ENCODE results near the gene TGFB2.

The TGFB2 gene

DNA sequence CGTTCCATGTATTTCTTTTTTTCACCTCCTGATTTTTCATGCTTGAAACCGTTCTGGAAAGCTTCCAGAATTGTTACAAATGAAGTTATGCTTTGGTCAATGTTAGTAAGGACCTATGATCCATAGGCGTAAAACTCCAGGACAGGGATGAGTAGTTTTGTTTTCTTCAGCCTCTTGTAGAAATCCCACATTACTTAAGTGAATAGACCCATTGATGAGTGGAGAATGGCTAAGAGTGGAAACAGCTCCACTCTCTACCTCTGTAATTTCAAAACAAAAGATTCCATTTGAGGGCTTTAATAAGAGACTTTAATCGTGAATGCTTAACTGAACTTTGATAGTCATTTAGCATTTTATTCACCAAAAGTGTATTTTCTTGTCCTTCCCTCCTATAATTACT, 3.0 kb upstream of the TGFB2 start:
- H3K27ac Mint-ChIP-seq (ENCODE audit: low read depth), result no peak overlapping the region
- no peak for ATAC-seq (replicated peaks; ENCODE audit: extremely low read depth, poor library complexity, severe bottlenecking)

DNA sequence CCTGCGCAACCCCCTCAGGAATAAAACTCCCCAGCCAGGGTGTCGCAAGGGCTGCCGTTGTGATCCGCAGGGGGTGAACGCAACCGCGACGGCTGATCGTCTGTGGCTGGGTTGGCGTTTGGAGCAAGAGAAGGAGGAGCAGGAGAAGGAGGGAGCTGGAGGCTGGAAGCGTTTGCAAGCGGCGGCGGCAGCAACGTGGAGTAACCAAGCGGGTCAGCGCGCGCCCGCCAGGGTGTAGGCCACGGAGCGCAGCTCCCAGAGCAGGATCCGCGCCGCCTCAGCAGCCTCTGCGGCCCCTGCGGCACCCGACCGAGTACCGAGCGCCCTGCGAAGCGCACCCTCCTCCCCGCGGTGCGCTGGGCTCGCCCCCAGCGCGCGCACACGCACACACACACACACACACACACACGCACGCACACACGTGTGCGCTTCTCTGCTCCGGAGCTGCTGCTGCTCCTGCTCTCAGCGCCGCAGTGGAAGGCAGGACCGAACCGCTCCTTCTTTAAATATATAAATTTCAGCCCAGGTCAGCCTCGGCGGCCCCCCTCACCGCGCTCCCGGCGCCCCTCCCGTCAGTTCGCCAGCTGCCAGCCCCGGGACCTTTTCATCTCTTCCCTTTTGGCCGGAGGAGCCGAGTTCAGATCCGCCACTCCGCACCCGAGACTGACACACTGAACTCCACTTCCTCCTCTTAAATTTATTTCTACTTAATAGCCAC, 696 bp downstream of the TGFB2 start:
- H3K4me1 Mint-ChIP-seq, result no peaks in the 10 kb centered on the region
- ATAC-seq (replicated peaks; ENCODE audit: extremely low read depth, poor library complexity, severe bottlenecking), result peak; percentile 69
- H3K27me3 Mint-ChIP-seq, result no peaks in the 10 kb centered on the region

More for the DNA sequence above, 3.0 kb upstream of the TGFB2 start:
- Mint-ChIP-seq H3K4me3 (no peak overlapping the region), H3K9me3 (no peaks in the 10 kb centered on the region), H3K27me3 (no peaks in the 10 kb centered on the region), H3K4me1 (no peaks in the 10 kb centered on the region), H3K36me3 (ENCODE audit: insufficient read depth) (no peaks in the 10 kb centered on the region)
- no peak for DNase-seq (ENCODE audit: low spot score in 2 of 2)

DNA sequence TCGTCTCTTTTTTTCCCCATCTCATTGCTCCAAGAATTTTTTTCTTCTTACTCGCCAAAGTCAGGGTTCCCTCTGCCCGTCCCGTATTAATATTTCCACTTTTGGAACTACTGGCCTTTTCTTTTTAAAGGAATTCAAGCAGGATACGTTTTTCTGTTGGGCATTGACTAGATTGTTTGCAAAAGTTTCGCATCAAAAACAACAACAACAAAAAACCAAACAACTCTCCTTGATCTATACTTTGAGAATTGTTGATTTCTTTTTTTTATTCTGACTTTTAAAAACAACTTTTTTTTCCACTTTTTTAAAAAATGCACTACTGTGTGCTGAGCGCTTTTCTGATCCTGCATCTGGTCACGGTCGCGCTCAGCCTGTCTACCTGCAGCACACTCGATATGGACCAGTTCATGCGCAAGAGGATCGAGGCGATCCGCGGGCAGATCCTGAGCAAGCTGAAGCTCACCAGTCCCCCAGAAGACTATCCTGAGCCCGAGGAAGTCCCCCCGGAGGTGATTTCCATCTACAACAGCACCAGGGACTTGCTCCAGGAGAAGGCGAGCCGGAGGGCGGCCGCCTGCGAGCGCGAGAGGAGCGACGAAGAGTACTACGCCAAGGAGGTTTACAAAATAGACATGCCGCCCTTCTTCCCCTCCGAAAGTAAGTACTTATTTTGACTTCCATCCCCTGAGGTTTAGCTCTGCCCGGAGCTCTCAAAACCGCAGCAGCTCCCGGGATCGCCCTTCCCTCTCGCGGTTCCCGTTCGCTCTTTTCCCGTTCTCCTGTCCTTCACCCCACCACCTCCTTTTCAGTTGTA, 1.5 kb downstream of the TGFB2 start:
- Mint-ChIP-seq H3K27me3 (no peaks in the 10 kb centered on the region), H3K4me3 (no peak overlapping the region), H3K27ac (ENCODE audit: low read depth) (no peak overlapping the region), H3K36me3 (ENCODE audit: insufficient read depth) (no peaks in the 10 kb centered on the region), H3K4me1 (peaks cover 7% of the 10 kb centered on the region), H3K9me3 (no peaks in the 10 kb centered on the region)
- peak; percentile 17 for ATAC-seq (replicated peaks; ENCODE audit: extremely low read depth, poor library complexity, severe bottlenecking)
- no peak for DNase-seq (ENCODE audit: low spot score in 2 of 2)

More for the DNA sequence above, 696 bp downstream of the TGFB2 start:
- H3K27ac Mint-ChIP-seq (ENCODE audit: low read depth), result no peak overlapping the region
- H3K36me3 Mint-ChIP-seq (ENCODE audit: insufficient read depth), result no peaks in the 10 kb centered on the region
- H3K4me3 Mint-ChIP-seq, result no peak overlapping the region
- no peak for DNase-seq (ENCODE audit: low spot score in 2 of 2)
- H3K9me3 Mint-ChIP-seq, result no peaks in the 10 kb centered on the region

DNA sequence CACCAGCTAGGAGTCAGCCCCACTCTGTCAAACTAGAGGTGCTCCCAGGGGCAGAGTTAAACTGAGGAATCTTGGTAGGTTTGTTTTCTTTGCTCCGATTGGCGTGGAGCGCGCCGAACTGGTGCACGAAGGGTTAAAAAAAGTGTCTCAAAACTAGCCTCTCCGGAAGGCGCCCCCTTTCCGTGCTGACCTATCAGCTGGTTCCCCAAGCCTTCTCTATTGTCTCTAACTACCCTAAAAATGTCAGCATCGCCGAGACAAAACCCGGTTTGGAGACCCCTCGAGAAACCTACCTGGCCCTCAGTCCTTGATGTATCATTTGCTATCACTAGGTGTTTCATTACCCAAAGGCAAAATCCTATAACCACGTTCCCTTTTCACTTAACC, 2.2 kb downstream of the TGFB2 start:
- H3K27ac Mint-ChIP-seq (ENCODE audit: low read depth), result no peak overlapping the region
- H3K36me3 Mint-ChIP-seq (ENCODE audit: insufficient read depth), result no peaks in the 10 kb centered on the region
- peaks cover 10% of the 10 kb centered on the region for H3K4me1 Mint-ChIP-seq
- no peak overlapping the region for H3K4me3 Mint-ChIP-seq
- DNase-seq (ENCODE audit: low spot score in 2 of 2), result no peak
- ATAC-seq (replicated peaks; ENCODE audit: extremely low read depth, poor library complexity, severe bottlenecking), result no peak
- no peaks in the 10 kb centered on the region for H3K27me3 Mint-ChIP-seq
- H3K9me3 Mint-ChIP-seq, result no peaks in the 10 kb centered on the region

DNA sequence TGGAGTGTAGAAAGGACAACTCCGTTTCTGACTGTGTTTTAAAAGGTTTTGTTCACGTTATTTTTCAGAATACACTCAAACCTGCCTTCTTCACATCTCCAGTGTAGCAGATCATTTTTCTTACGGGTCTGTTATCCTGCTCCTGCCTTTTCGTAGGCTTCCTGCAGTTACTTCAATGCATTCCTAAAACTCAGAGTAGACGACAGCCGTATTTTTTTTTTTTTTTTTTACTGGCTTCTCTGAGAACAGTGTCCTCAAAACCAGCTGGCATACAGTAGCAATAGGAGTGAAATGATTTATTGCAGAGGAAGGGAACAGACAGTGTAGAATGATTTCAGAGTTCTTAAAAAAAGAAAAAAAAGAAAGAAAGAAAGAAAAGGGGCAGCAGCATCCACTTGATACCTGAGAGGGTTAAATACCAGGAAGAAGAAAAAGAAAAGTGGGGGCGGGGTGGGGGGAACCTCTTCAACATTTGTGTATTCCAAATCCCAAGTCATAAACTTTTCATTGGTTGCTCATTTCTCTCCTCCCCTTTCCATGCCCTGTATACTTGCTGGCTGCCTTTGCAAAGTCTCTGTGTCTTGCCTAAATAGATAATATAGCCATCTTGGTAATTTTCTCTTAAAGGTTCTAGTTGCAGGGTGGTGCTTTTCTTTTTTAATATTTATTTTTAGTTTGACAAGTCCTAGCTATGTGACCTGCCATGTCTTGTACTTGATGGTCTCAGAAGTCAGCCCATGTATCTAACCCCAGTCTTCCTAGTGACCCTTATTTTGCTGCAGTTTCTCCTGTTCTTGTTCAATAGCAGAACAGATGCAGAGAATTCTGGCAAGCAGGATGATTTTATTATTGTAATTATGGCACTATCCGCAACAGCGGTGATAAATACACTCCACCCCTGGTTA, 2.8 kb downstream of the TGFB2 start:
- Mint-ChIP-seq H3K9me3 (no peaks in the 10 kb centered on the region), H3K4me3 (no peak overlapping the region), H3K4me1 (peaks cover 10% of the 10 kb centered on the region), H3K27me3 (no peaks in the 10 kb centered on the region), H3K36me3 (ENCODE audit: insufficient read depth) (no peaks in the 10 kb centered on the region), H3K27ac (ENCODE audit: low read depth) (no peak overlapping the region)
- DNase-seq (ENCODE audit: low spot score in 2 of 2) (no peak), ATAC-seq (replicated peaks; ENCODE audit: extremely low read depth, poor library complexity, severe bottlenecking) (no peak)

DNA sequence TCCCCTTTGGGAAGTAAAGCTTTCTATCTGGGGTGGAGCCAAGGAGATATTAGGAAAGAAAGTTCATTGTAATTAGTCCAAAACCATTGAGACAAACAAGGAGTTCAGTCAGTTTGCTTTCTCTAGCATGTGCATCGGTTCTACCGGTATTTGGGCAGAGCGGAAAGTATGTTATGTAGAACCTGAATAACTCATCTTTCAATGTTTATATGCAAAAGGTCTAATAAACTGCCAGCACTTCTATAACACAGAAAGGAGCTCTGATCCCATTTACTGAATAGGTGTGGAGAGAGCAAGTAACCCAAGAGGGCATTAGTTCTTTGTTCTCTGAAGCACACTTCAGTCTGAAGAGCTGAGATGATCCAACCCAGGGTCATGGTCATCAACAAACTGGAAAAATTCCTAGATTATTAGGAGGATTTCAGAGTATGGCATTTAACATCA, 3.5 kb downstream of the TGFB2 start:
- H3K9me3 Mint-ChIP-seq, result no peaks in the 10 kb centered on the region
- peaks cover 10% of the 10 kb centered on the region for H3K4me1 Mint-ChIP-seq
- no peaks in the 10 kb centered on the region for H3K27me3 Mint-ChIP-seq
- H3K4me3 Mint-ChIP-seq, result no peak overlapping the region
- no peak overlapping the region for H3K27ac Mint-ChIP-seq (ENCODE audit: low read depth)
- no peaks in the 10 kb centered on the region for H3K36me3 Mint-ChIP-seq (ENCODE audit: insufficient read depth)
- no peak for DNase-seq (ENCODE audit: low spot score in 2 of 2)
- ATAC-seq (replicated peaks; ENCODE audit: extremely low read depth, poor library complexity, severe bottlenecking), result no peak

DNA sequence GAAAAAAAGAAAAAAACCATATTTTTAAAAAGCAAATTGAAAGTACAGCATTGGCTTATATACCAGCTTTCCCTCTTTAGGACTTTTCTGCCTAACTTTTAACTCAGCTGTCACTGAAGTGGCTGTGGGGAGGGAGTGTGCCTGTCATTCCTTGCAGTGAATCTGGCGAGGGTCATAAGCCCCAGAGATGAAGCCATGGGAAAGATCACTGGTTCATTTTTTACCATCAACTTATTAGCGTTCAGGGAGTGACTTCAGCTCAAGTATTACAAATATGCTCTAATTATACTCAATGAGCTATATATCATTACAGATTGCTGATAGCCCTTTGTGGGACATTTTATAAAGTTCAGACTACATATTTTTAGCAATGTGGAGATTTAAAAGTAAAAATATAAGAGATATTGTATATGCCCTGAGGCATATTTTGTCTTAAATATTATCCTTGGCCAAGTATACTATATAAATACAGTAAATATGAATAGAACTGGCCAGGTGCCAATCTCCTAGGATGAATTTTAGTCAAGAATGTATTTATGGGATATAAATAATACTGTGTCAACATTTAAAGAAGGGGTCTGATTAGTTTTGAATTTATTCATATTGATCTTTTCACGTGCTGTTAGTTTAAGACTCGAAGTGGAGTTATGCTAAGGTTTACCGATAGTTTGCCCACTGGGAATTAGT, 4.4 kb downstream of the TGFB2 start:
- H3K4me3 Mint-ChIP-seq, result no peak overlapping the region
- no peak for DNase-seq (ENCODE audit: low spot score in 2 of 2)
- no peak for ATAC-seq (replicated peaks; ENCODE audit: extremely low read depth, poor library complexity, severe bottlenecking)
- H3K27me3 Mint-ChIP-seq, result no peaks in the 10 kb centered on the region
- no peak overlapping the region for H3K27ac Mint-ChIP-seq (ENCODE audit: low read depth)
- H3K36me3 Mint-ChIP-seq (ENCODE audit: insufficient read depth), result no peaks in the 10 kb centered on the region
- H3K9me3 Mint-ChIP-seq, result no peaks in the 10 kb centered on the region
- peaks cover 10% of the 10 kb centered on the region for H3K4me1 Mint-ChIP-seq

DNA sequence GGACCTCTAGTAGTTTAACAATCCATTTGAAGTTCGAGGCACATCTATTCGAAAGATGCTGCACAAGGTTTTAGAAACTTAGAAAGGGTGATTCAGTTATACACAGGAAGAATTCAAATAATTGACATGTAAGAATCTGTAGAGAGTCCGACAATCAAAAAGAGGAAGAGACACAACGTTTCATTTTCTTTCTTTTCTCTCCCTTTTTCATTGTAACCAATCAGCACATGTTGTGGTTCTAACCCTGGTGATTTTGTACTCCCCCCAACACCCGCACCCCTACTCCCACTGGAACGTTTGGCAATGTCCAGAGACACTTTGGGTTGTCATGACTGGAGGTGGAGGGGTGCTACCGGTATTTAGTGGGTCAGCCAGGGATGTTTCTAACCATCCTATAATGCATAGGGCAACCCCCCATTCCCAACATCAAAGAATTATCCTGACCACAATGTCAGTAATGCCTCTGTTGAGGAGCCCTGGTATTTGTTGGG, 4.9 kb downstream of the TGFB2 start:
- ATAC-seq (replicated peaks; ENCODE audit: extremely low read depth, poor library complexity, severe bottlenecking), result no peak
- no peak for DNase-seq (ENCODE audit: low spot score in 2 of 2)
- H3K27ac Mint-ChIP-seq (ENCODE audit: low read depth), result no peak overlapping the region
- no peak overlapping the region for H3K4me3 Mint-ChIP-seq
- H3K9me3 Mint-ChIP-seq, result no peaks in the 10 kb centered on the region
- H3K4me1 Mint-ChIP-seq, result peaks cover 10% of the 10 kb centered on the region
- no peaks in the 10 kb centered on the region for H3K36me3 Mint-ChIP-seq (ENCODE audit: insufficient read depth)
- no peaks in the 10 kb centered on the region for H3K27me3 Mint-ChIP-seq

DNA sequence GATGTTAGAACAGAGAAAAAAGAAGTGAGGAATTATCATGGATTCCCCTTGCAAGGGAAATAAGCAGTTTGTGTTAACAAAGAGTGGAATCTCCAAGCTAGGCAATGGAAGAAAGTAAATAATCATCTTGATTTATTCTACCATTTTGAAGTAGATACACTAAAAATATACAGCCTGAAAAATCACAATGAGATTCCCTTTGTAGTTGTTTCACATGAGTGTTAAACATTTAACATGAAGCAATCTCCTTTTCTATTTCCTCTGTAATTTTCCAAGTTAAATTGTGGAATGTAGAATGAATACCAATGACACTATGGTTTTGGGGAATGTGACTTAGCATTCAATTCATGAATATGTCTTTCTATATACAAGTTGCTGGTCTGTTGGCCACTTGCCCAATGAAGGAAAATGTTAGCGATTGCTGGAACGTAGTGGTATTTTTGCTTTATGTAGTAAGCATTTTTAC, 5.7 kb downstream of the TGFB2 start:
- Mint-ChIP-seq H3K27ac (ENCODE audit: low read depth) (peak overlapping the region; percentile 11), H3K9me3 (no peaks in the 10 kb centered on the region), H3K36me3 (ENCODE audit: insufficient read depth) (no peaks in the 10 kb centered on the region), H3K4me1 (peaks cover 10% of the 10 kb centered on the region), H3K4me3 (peak overlapping the region; percentile 63), H3K27me3 (no peaks in the 10 kb centered on the region)
- ATAC-seq (replicated peaks; ENCODE audit: extremely low read depth, poor library complexity, severe bottlenecking) (no peak), DNase-seq (ENCODE audit: low spot score in 2 of 2) (no peak)

DNA sequence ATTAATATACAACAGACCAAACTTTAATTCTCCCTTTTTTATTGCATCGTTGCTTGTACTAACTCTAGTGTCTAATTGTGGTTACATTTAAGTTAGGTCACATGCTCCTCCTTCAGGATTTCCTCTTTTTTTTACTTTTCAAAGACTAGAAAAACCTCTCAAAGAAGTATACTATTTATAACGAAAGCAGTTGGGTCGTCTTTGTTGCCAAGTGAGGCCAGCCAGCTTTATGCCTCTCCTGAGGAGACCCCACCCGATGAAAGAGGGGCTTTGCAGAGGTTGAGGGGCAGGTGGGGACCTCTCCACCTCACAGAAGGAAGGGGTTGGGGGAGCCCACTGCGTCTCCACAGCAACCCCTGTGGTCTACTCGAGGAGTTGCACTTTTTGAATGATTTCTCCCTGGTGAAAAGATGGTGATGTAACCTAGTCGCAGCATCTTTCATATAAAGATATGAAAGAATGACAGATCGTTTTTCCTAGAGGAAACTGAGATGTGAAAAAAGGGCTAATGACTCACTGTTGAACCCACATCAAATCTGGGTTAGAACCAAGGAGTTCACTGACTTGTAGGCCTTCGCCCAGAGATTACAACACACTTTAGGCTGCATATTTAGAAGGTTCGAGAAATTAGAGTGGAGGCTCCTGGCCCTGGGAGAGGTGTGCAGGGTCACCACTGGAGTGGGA, 6.4 kb downstream of the TGFB2 start:
- no peak for DNase-seq (ENCODE audit: low spot score in 2 of 2)
- peak; percentile 44 for ATAC-seq (replicated peaks; ENCODE audit: extremely low read depth, poor library complexity, severe bottlenecking)
- Mint-ChIP-seq H3K9me3 (no peaks in the 10 kb centered on the region), H3K4me3 (peak overlapping the region; percentile 63), H3K27ac (ENCODE audit: low read depth) (peak overlapping the region; percentile 11), H3K27me3 (no peaks in the 10 kb centered on the region), H3K4me1 (peaks cover 10% of the 10 kb centered on the region), H3K36me3 (ENCODE audit: insufficient read depth) (no peaks in the 10 kb centered on the region)

DNA sequence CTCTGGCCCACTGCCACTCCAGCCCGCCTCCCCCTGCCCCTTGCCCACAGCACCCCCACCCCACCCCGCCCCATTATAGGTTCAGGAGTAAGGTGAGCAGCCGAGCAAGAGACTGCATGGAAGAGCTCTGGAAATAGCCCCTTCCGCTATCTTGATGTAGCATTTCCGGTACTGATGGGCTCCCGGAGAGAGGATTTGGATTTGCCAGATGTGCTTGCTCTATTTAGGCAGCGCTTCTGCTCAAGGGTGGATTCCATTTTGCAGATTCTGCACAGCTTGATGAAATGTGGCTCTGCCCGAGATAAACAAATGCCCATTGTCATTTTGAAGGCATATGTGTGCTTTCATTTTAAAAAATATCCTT, 6.9 kb downstream of the TGFB2 start:
- Mint-ChIP-seq H3K27ac (ENCODE audit: low read depth) (no peak overlapping the region), H3K9me3 (no peaks in the 10 kb centered on the region), H3K36me3 (ENCODE audit: insufficient read depth) (no peaks in the 10 kb centered on the region), H3K27me3 (no peaks in the 10 kb centered on the region), H3K4me1 (peaks cover 10% of the 10 kb centered on the region), H3K4me3 (no peak overlapping the region)
- no peak for ATAC-seq (replicated peaks; ENCODE audit: extremely low read depth, poor library complexity, severe bottlenecking)
- no peak for DNase-seq (ENCODE audit: low spot score in 2 of 2)

Data from central memory CD8-positive, alpha-beta T cell (primary cell).